Ishikawa (cell line): ENCODE data around the gene C11orf24.

Experiments used
- CEBPB ChIP-seq: IDR thresholded peaks from 2 replicates; pipeline ENCODE4 v1.6.1; 2012
- CREB1 ChIP-seq: IDR thresholded peaks from 2 replicates; pipeline ENCODE4 v1.6.1; 2012; ENCODE audit warnings: low read depth
- EGR1 ChIP-seq: IDR thresholded peaks from 2 replicates; pipeline ENCODE4 v1.6.1; 2012
- EP300 ChIP-seq: IDR thresholded peaks from 2 replicates; pipeline ENCODE4 v1.6.1; 2012; ENCODE audit warnings: borderline replicate concordance
- FOXM1 ChIP-seq: IDR thresholded peaks from 2 replicates; pipeline ENCODE4 v1.6.1; 2012; ENCODE audit warnings: low read depth, borderline replicate concordance
- MAX ChIP-seq: IDR thresholded peaks from 2 replicates; pipeline ENCODE4 v1.6.1; 2012
- NFIC ChIP-seq: IDR thresholded peaks from 2 replicates; pipeline ENCODE4 v1.6.1; 2012
- RAD21 ChIP-seq: IDR thresholded peaks from 2 replicates; pipeline ENCODE4 v1.6.1; 2012; ENCODE audit warnings: low read depth
- REST ChIP-seq: IDR thresholded peaks from 2 replicates; pipeline ENCODE4 v1.6.1; 2012; ENCODE audit warnings: low read depth, mild to moderate bottlenecking
- TAF1 ChIP-seq: IDR thresholded peaks from 2 replicates; pipeline ENCODE4 v1.6.1; 2012; ENCODE audit warnings: low read depth, mild to moderate bottlenecking
- TCF12 ChIP-seq: IDR thresholded peaks from 2 replicates; pipeline ENCODE4 v1.6.1; 2012; ENCODE audit warnings: low read depth
- TEAD4 ChIP-seq: IDR thresholded peaks from 2 replicates; pipeline ENCODE4 v1.6.1; 2012
- USF1 ChIP-seq: IDR thresholded peaks from 2 replicates; pipeline ENCODE4 v1.6.1; 2012
- YY1 ChIP-seq: IDR thresholded peaks from 2 replicates; pipeline ENCODE4 v1.6.1; 2012; ENCODE audit warnings: low read depth
- ZBTB7A ChIP-seq: IDR thresholded peaks from 2 replicates; pipeline ENCODE4 v1.6.1; 2012; ENCODE audit warnings: low read depth

C11orf24 gene

GRCh38 chr11:68263444-68264035 lies 8.2 kb downstream of the C11orf24 start:
- TF ChIP-seq FOXM1: no peak
- TF ChIP-seq RAD21: no peak
- TF ChIP-seq ZBTB7A: no peak
- TF ChIP-seq TAF1: no peak
- TF ChIP-seq YY1: no peak

- TF ChIP-seq REST (no peak), MAX (no peak), CEBPB (no peak), RAD21 (no peak), EGR1 (no peak), TEAD4 (no peak), EP300 (no peak), CREB1 (no peak), FOXM1 (no peak), NFIC (no peak), TCF12 (no peak), TAF1 (no peak), USF1 (no peak), ZBTB7A (no peak), YY1 (no peak)
Observed at GRCh38 chr11:68262544-68262827, 9.3 kb downstream of the C11orf24 start.

- no peak for TF ChIP-seq NFIC
- no peak for TF ChIP-seq REST
- no peak for TF ChIP-seq ZBTB7A
- no peak for TF ChIP-seq TCF12
- TF ChIP-seq TAF1: no peak
- TF ChIP-seq MAX: no peak
- TF ChIP-seq RAD21: no peak
- no peak for TF ChIP-seq EP300
- TF ChIP-seq FOXM1: no peak
Observed at GRCh38 chr11:68261749-68262543, 9.8 kb downstream of the C11orf24 start.

GRCh38 chr11:68261006-68261405 lies 10.8 kb downstream of the C11orf24 start:
- TF ChIP-seq TAF1 (no peak), NFIC (no peak), EGR1 (no peak), CREB1 (no peak), CEBPB (no peak), YY1 (no peak), RAD21 (no peak)

GRCh38 chr11:68260484-68260883 lies 11.3 kb downstream of the C11orf24 start:
- TF ChIP-seq FOXM1: no peak
- no peak for TF ChIP-seq RAD21
- no peak for TF ChIP-seq ZBTB7A
- no peak for TF ChIP-seq YY1
- no peak for TF ChIP-seq REST
